Measurements from ENCODE around the gene ADAMTS5.

Gene ADAMTS5

GRCh38 chr21:26934383-26934782 is 32.5 kb downstream of the ADAMTS5 start:
- TF ChIP-seq CTCF (conservative IDR thresholded peaks at IDR 0.05) (no peak), ZFX (IDR thresholded peaks at IDR 0.05) (no peak)
- H3K27ac ChIP-seq: no peak overlapping the region

- no peak for TF ChIP-seq ZFX (IDR thresholded peaks at IDR 0.05)
- no peak for TF ChIP-seq CTCF (conservative IDR thresholded peaks at IDR 0.05)
- H3K27ac ChIP-seq: no peak overlapping the region
Measured at GRCh38 chr21:26933448-26933847, 33.4 kb downstream of the ADAMTS5 start.

GRCh38 chr21:26925636-26926035 is 41.3 kb downstream of the ADAMTS5 start:
- TF ChIP-seq CTCF (conservative IDR thresholded peaks at IDR 0.05) (no peak), ZFX (IDR thresholded peaks at IDR 0.05) (no peak)
- H3K27ac ChIP-seq: no peak overlapping the region

- TF ChIP-seq ZFX (IDR thresholded peaks at IDR 0.05): no peak
- no peak for TF ChIP-seq CTCF (conservative IDR thresholded peaks at IDR 0.05)
- no peak overlapping the region for H3K27ac ChIP-seq
Measured at GRCh38 chr21:26925122-26925521, 41.8 kb downstream of the ADAMTS5 start.

GRCh38 chr21:26923986-26924385 is 42.9 kb downstream of the ADAMTS5 start:
- no peak overlapping the region for H3K27ac ChIP-seq
- TF ChIP-seq ZFX (IDR thresholded peaks at IDR 0.05): no peak
- TF ChIP-seq CTCF (conservative IDR thresholded peaks at IDR 0.05): no peak

GRCh38 chr21:26920055-26920454 is 46.8 kb downstream of the ADAMTS5 start:
- H3K27ac ChIP-seq: no peak overlapping the region
- no peak for TF ChIP-seq CTCF (conservative IDR thresholded peaks at IDR 0.05)
- no peak for TF ChIP-seq ZFX (IDR thresholded peaks at IDR 0.05)

GRCh38 chr21:26918323-26919079 is 48.4 kb downstream of the ADAMTS5 start:
- TF ChIP-seq ZFX (IDR thresholded peaks at IDR 0.05): no peak
- no peak for TF ChIP-seq CTCF (conservative IDR thresholded peaks at IDR 0.05)
- no peak overlapping the region for H3K27ac ChIP-seq

Data from C4-2B (cell line).